ELF-1 (cell line): ENCODE measurements around the gene NKX2-4.

ENCODE experiments used
- DNase-seq: peaks from one replicate; pipeline ENCODE4 v3.0.0-alpha.2; 2016; ENCODE audit warnings: low read depth, low spot score

The NKX2-4 gene

DNA sequence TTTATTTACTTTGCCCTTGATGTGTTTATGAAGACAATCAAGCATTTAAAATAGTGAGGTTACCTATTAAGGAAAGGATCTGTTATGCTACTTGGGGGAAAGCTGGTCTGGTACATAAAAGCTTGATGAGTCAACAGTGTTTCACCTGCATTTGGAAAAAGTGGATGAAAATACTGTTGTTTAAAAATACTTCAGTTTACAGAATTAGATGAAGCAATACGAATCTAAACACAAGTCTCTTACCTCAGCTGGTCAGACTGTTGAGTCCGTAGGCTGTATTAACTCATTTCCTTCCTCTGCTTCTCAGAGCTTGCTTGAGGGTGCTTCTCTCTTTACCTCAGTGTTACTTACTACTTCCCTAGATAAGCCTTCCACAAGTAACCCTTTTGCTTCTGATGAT is 36.1 kb downstream of the NKX2-4 start:
- no peak for DNase-seq

DNA sequence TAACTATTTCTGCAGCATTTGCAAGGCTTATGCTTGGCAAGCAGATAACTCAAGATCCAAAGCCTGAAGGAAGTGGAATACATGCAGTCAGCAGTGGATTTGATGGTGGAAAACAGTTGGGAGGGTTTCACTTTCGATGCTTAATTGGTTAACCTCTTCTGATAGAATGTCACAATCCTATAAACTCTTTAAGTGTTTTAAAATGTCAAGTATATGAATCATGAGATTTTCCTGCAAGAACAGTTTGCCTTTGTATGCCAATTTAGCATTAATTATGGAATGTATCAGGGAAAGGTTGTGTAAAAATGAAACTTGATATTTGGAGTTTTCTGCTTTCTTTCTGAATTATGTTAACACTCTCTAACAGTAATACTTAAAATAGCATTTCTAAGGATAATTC is 36.6 kb downstream of the NKX2-4 start:
- DNase-seq, result no peak

DNA sequence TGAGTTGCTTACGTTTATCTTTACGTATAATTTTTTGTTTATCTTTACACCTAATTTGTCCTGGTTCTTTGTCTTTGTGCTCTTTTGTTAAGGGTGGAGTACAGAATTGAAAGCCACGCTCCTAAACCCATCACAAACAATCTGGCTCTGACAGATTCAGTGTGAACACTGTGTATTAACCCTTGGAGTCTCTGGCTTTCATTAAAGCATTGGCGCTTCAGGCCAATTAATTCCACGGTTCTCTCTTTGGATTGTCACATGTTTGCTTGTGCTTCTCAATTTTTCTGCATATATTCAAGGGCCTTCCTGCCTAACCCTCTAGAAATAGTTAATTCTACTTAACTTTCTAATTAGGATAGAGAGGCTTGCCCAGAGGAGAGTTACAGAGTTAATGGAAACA is 38.6 kb downstream of the NKX2-4 start:
- DNase-seq, result no peak

DNA sequence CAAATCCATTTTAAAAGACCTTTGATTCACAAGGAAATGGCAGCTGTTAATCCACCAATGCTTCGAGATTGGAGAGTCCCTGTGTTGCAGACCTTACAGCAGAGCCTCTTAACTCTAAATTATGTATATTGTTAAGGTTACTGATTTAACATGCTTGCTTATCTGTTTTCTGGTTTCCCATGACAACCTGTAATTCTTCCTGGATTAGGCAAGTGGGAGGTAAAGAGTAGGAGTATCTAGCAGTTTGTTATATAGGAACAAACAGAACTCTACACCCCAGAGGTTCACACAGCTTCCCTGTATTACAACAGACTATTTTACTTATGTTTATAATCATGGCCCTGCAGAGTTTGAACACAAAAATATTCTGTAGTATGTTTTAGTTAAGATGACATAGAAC is 39.5 kb downstream of the NKX2-4 start:
- no peak for DNase-seq

DNA sequence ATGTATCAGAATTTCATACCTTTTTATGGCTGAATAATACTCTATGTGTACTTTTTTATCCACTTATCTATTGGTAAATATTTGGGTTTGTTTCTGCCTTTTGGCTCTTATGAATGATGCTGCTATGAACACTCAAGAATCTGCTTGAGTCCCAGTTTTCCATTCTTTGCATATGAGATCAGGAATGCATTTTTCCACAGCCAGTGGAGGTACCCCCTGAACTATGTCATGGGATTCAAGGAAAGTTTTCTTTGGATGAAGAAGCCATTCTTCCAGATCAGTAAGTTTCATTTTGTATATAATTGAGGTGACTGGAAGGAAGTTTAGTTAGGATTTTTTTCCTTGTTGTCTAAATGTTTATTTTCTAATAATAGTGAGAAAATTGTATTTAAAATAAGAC is 40.9 kb downstream of the NKX2-4 start:
- no peak for DNase-seq

DNA sequence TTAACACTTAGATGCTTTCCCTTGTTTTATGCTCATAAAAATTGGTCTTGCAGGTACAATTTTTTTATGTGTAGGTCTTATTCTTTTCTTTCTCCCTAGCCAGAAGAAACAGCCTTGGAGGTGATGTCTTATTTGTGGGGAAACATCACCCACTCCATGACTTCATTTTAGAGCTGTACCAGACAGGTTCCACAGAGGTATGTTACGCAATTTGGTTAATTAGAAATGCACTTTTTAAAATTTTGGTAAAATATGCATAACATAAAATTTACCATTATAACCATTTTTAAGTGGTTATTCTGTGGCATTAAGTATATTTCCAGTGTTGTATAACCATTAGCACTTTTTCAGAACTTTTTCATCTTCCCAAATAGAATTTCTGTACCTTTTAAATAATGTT is 41.3 kb downstream of the NKX2-4 start:
- DNase-seq, result no peak

DNA sequence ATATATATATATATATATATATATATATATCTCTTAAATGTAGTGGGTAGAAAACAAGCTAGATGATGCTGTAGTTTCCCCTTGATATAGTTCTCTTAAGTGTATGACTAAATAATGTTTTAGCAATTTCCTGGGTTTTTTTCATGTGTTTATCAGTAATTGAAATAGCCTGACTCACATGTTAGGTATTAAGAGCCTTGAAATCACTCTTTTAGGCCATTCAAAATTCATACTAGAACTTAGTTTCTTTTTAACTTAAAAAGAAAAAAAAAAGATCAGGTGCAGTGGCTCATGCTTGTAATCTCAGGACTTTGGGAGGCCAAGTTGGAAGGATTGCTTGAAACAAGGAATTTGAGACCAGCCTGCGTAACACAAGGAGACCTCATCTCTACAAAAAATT is 44.1 kb downstream of the NKX2-4 start:
- no peak for DNase-seq

DNA sequence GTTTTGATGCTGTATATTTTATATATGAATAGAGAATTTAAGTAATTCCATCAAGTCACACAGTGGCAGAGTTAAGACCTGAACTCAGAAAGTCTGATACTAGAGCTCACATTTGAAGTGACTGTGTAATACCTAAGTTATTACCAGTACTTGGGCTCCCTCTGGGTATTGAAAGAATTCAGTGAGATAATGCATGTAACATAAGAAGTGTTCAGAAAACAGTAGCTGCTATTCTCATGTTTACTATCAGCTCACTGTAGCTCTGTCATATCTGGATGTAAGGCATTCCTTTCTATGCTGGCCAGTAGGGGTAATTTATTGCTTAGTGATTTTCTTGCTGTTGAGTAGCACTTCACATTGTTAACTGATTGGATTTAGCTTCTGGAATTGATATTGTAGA is 44.6 kb downstream of the NKX2-4 start:
- DNase-seq, result no peak
